ENCODE results near the gene AKR1C8. TPM values are rescaled to one million over a fixed set of nuclear protein-coding genes. Genes with fewer than 3 reads are reported as not detected.

AKR1C8 gene
- total RNA-seq: under 1 TPM in 2 of 10 donors, not detected in 8; 0.39 to 0.51 TPM
- under 1 TPM in 1 of 2 donors, not detected in 1; 0.04 TPM for polyA plus RNA-seq
- long read RNA-seq, donor 1: 0 reads
- long read RNA-seq, donor 2: 0 reads
- long read RNA-seq, donor 3: 0 reads

DNA sequence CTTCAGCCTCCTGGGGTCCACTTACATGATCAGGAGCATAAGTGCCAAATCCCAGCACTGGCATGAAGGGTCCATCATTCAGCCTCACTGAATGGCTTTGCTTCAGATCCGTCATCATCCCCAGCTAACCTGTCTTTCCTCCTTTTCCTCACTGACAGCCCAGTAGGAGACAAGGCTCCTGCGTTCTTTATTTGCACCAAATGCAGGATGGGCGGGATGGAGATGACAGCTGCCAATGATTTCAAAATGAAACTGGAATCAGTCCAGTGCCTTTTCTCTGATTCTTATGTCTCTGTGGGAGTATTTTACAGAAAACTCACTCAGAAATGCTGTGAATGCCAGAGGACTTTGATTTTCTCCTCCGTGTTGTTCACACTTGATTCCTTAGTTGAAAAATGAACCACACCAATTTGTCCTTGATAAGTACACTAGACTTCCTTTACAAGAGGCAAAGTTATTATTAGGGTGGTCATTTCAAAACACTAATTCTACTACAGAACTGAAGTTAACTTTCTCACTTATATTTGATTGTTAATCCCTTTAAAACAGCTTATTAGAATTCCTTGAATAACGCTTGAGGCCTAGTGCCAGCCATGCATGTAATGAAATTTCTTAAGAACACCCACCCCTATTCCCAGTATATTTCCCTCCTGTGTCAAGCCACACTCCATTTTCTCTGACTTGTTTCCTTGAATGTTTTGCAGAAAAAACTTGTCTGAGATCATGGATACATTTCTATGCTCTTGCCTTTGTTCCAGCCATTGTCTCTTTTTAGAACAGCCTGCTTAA is at the start of gene AKR1C8:
TSS of gene AKR1C8 (minus strand) at position 164 of the 789 bp plus-strand sequence. CDS start at position 118, 46 bp downstream.
- ATAC-seq (peak in 1 of 8 donors; percentile 52), DNase-seq (no peak)
- H3K27ac ChIP-seq: peak within 1 kb of the TSS in 2 of 10 donors; percentile 11 to 25
- H3K27me3 ChIP-seq: no peaks in the 10 kb centered on the region
- H3K9me3 ChIP-seq: no peaks in the 10 kb centered on the region
- no peak within 1 kb of the TSS for H3K4me3 ChIP-seq
- TF ChIP-seq CTCF (IDR thresholded peaks at IDR 0.05): no peak
- H3K4me1 ChIP-seq: no peaks in the 10 kb centered on the region
- WGBS, 2 donors: 55 to 57% methylated on average over 5 of the region's 5 CpGs
- intact Hi-C loops (cut with DNase I): loop anchor here in 1 of 10 donors (10.0 kb wide), 1 partner anchor 120 kb away; no protein-coding TSS in a partner anchor
- H3K36me3 ChIP-seq: no peaks in the 10 kb centered on the region

DNA sequence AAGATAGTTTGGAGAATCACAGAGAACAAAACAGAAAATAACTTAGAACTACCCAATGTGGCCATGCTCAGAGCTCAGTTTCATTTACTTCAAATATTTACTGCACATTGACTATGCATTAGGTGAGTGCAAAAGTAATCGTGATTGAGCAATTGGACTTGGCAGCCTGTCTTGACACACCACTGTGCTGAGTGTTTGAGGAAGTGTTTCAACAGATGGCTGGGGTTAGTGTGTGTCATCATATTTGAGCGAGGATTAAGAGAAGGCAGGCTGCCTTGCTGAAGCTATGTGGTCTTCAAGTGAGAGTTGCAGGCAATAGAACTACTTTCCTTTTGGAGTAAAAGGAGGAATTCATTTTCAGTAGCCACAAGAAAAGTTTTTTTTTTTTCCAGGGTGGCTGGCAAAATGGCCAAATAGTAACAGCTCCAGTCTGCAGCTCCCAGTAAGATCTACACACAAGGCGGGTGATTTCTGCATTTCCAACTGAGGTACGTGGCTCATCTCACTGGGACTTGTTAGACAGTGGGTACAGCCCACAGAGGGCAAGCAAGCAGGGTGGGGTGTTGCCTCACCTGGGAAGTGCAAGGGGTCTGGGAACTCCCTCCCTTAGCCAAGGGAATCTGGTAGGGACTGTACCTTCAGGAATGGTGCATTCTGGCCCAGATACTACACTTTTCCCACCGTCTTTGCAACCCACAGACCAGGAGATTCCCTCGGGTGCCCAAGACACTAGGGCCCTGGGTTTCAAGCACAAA is 49.3 kb upstream of the AKR1C8 start:
- no peaks in the 10 kb centered on the region for H3K27me3 ChIP-seq
- H3K9me3 ChIP-seq: peaks cover 0 to 18% (median 0%) of the 10 kb centered on the region in 11 donors
- H3K36me3 ChIP-seq: no peaks in the 10 kb centered on the region
- intact Hi-C loops (cut with DNase I): no loop called here
- peaks cover 0 to 15% (median 0%) of the 10 kb centered on the region in 9 donors for H3K4me1 ChIP-seq
- TF ChIP-seq CTCF (IDR thresholded peaks at IDR 0.05): no peak
- H3K27ac ChIP-seq: peak overlapping the region in 1 of 10 donors; percentile 58
- H3K4me3 ChIP-seq: no peak overlapping the region
- ATAC-seq: peak in 5 of 8 donors; percentile 42 to 95 (median 71)
- peak in 1 of 2 donors; percentile 5 for DNase-seq
- WGBS, 2 donors: 69 to 79% methylated on average over 6 of the region's 6 CpGs

DNA sequence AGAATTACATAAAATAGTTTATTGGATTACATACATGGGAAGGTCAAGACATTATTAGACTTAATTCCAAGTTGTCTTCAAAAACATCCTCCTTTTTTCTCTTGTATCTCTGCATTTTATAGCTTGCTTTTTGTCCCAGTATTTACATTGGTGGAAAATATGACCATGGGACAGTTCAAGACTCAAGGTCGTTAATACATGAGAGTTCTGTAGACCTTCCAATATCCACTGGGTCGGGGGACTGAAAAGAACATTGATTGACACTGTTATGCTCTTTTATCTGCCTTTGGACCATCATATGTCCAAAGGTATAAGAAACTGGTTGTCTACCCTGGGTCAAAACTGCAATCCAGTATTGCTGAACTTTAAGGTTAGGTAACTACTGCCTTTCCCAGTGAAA is 48.4 kb upstream of the AKR1C8 start:
- intact Hi-C loops (cut with DNase I): no loop called here

More for the DNA sequence above, 48.4 kb upstream of the AKR1C8 start:
- no peaks in the 10 kb centered on the region for H3K36me3 ChIP-seq
- DNase-seq: no peak
- H3K9me3 ChIP-seq: peaks cover 0 to 17% (median 0%) of the 10 kb centered on the region in 11 donors
- TF ChIP-seq CTCF (IDR thresholded peaks at IDR 0.05): no peak
- H3K27me3 ChIP-seq: no peaks in the 10 kb centered on the region
- ATAC-seq: no peak
- 59 to 70% methylated on average over 2 of the region's 2 CpGs for WGBS, 2 donors
- no peak overlapping the region for H3K4me3 ChIP-seq
- no peak overlapping the region for H3K27ac ChIP-seq
- peaks cover 0 to 15% (median 0%) of the 10 kb centered on the region in 9 donors for H3K4me1 ChIP-seq
